HG03175 (cell line): ENCODE results near the gene ZG16B.

Source experiments
- ATAC-seq: cut with Tn5 transposase; IDR thresholded peaks from one replicate; pipeline ENCODE4 v1.9.1; 2021; ENCODE audit warnings: mild to moderate bottlenecking, moderate library complexity; ENCODE audit not compliant: unreplicated experiment

The ZG16B gene

DNA sequence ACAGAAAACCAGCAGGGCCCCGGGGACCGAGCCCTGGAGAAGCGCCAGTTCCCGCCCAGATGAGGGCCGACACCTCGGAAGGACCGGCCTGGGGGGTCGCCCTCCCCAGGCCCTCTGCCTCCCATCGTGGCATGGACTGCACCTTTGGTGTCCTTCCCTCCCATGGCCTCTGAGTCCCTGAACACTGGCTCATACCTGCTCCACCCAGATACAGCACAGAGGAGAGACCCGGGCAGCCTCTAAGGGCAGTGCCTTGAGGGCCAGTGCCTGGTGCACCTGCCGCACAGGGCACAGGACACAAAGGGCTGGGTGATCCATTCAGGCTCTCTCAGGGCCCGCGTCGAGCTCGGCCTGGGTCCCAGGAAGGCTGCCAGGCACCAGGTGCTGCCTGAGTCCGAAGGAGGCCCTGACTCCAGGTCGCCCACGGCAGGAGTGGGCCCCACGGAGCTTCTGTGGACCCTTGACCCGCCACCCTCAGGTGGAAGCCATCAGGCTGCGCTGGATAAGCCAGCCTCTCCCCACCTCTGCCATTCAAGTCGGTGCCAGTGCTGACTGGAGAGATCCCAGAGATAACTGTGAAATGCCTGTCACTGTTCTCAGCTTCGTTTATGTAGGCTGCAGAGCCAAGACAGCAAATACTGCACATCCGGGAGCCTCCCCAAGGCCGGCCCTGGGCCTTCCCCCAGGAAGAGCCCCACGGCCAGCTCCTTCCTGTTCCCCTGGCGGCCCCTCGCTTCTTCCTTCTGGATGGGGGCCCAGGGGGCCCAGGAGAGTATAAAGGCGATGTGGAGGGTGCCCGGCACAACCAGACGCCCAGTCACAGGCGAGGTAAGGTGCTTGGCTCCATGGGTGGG, at the start of gene ZG16B:
TSS of gene ZG16B (plus strand) at position 803 of the 854 bp plus-strand sequence. CDS start 139 bp downstream, outside the sequence.
- ATAC-seq = no peak

GRCh38 chr16:2782583-2783351, 47.3 kb upstream of the ZG16B start:
- ATAC-seq = no peak

DNA sequence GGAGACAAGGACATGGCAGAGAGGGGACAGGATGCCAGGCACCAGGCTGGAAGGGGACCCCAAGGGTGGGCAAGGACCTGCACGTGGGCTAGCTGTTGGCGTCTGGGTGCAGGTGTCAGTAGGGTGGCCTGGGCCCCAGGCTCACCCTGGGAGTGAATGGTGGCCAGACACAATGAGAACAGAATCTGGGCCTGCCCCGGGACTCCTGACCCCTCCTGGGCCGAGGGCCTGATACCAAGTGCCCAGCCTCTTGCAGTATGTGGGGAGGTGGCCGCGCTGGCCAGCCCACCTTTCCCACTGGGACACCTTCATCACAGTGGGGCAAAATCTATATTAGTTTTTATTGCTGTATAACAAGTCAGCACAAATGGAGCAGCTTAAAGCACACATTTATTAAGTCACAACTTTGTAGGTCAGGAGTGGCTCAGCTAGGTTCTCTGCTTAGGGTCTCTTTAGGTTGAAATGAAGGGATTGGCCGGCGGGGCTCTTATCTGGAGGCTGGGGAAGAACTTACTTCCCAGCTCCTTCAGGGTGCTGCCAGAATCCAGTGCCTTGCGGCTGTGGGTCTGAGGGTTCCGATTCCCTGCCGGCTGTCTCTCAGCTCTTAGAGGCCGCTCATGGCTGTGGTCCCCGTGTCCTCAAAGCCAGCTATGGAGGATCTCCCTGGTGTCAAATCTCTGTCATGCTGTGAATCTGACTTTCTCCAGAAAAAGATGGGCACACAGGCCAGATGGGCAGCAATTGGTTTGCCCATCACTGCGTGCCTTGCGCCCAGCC, 46.3 kb upstream of the ZG16B start:
- no peak for ATAC-seq

DNA sequence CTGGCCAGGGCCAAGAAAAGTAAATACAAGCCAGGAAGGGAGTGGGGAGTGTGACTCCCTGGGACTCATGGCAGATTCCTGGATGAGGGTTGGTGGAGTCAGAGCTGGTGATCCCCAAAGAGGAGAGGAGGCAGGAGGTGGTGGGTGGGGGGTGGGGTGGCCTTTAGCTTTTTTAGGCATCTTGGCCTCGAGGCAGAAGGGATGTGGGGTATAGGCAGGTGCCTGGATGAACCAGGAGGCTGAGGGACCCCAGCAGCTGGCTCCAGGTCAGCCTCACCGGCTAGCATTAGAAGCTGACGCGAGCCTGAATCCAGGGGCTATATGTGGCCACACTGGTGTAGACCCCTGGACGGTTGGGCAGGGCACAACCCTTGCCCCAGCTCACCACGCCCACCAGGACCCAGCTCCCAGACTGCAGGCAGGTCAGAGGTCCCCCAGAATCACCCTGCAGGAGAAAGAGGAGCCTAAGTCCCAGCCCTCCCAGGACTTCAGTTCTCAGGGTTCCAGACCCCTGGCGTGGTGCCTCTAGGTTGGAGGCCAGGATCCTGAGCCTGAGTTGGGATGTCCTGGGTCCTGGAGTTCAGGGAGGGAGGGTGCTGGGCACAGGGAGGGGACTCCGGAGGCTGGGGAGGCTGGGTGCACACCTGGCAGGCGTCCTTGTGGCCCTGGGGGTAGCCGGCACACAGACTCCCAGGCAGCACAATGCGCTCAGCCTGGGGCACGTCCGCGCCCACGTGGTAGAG, 45.6 kb upstream of the ZG16B start:
- ATAC-seq = no peak

DNA sequence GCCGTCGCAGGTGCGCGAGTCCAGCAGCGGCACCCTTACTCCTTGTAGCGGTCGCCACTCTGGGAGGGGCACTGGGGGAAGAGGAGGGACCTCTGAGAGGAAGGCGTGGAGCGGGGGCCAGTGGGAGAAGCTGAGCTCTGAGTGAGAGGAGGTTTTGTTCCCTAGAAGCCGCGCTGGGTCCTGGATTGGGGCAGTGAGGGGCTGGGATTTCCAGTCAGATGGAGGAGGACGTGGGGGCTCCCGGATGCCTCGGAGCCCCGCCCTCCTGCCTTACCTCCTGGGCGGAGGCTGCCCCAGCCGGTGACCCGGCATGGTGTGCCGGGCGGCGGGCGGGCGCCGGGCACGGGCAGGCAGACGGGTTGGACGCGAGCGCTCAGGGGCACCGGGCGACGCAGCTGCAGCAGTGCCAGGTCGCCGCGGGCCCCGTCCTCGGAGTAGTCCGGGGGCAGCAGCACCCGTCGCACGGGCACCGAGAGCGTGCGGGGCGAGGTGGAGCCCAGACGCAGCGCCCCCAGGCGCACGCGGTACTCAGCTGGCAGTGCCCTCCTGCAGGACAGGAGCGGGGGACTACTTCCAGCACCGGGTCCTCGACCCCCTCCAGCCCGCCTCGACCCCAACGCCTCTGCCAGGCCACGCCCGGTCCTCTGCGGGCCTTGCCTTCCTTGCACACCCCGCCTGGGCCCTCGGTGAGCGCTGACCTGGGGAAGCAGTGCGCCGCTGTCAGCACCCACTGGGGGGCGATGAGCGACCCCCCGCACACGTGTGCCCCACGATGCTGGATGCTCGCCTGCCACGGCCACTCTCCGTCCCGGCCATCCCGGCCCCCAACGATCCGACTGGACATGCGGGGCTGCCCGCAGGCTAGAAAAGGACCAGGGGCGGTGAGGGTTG, 44.8 kb upstream of the ZG16B start:
- ATAC-seq = no peak

DNA sequence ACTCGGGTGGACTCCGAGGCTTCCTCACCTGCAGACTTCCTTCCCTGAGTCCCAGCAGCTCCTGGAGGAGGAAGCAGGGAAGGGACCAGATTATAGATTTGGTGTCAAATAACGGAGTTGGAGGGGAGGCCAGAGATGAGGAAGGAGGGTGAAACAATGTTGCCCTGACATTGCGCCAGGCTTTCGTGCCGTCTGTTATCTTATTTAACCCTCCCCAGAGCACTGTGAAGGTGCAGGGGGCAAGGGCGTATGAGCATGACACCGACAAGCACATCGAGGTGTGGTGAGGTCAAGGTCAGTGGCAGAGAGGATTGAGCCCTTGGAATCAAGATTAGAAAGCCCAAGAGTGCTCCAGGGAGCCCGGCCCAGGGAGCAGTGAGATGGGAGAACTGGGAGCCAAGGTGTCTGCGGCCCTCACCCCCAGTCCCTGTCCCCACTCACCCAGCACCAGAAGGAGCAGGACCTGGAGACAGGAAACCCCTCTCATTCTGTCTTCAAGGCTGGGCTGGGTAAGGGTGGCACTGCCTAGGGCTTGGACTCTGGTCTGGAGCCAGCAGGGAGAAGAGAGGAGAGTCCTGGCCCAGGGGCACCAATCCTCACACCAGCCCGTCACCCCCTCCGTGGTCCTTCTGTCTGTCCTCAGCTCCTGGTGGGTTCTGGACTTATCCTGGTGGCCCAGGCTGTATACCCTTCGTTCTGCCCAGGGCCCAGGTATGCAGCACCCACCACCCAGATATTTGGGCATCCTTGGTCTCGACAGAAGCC, 43.9 kb upstream of the ZG16B start:
- no peak for ATAC-seq

- ATAC-seq = no peak
Observed at GRCh38 chr16:2786826-2787151, 43.3 kb upstream of the ZG16B start.

- ATAC-seq = no peak
Observed at GRCh38 chr16:2787406-2787805, 42.7 kb upstream of the ZG16B start, which contains the start of gene PRSS33. Gene PRSS33, minus strand, starts transcription at chr16:2787560. Its CDS starts 1,013 bp downstream, at chr16:2786547.

DNA sequence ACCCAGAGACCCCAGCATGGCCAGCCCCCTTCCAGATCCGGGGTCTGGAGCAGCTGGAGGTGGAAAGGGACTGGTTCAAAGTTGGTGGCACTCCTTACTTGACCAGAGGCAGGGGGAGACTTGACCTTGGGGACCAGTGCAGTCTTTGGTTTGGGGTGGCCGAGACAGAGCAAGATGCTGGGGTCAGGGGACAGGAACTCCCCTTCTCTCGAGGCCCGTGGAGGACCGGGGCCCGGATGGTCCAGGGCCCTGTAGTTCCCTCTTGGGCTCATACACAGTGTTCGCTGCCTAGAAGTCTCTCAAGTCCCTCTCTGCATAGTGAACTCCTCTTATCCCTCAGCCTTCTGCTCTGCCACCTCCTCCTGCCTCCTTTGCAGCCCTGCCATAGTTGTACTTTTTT, 42.1 kb upstream of the ZG16B start:
- no peak for ATAC-seq

DNA sequence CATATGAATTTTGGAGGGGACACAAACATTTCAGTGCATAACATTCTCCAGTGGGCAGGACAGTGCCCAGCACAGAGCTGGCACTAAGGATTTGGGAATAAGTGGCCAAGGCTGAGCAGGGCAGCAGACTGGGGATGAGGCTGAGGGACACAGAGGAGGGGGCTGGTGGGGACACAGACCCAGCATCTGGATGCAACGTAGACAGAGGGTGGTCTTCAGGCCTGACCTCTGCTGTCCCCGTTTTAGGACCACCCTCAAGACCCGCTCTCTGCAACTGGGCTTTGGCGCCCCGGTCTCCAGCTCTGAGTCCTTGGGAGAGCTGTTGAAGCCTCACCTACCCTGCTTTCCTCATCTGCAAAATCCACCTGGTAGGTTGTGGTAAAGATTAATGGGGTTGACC, 39.5 kb upstream of the ZG16B start:
- ATAC-seq = no peak

DNA sequence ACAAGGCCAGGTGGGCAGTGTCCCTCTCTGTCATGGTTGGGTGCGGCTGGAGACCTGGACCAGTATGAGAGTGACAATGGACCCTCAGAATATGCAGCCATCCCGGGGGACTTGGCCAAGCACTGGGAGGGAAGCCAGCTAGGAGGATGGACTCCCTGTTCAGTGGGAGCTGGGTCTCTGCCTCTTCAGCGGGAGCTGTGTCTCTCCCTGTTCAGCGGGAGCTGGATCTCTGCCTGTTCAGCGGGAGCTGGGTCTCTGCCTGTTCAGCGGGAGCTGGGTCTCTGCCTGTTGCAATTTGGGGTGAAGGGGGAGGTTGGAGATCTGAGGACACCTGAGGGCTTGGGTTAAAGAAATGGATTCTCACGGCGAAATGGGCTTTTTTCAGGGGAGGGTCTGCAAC, 38.9 kb upstream of the ZG16B start:
- ATAC-seq = no peak

DNA sequence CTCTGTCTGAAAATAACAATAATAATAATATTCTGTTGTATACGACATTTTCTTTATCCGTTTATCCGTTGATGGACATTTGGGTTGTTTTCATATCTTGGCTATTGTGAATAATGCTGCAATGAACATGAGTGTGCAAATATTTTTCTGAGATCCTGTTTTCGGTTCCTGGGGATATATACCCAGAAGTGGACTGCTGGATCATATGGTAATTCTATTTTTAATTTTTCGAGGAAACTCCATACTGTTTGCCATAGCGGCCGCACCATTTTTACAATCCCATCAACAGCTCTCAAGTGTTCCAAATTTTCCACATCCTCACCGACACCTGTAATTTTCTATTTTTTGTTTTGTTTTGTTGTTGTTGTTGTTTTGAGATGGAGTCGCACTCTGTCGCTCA, 37.2 kb upstream of the ZG16B start:
- ATAC-seq = no peak

DNA sequence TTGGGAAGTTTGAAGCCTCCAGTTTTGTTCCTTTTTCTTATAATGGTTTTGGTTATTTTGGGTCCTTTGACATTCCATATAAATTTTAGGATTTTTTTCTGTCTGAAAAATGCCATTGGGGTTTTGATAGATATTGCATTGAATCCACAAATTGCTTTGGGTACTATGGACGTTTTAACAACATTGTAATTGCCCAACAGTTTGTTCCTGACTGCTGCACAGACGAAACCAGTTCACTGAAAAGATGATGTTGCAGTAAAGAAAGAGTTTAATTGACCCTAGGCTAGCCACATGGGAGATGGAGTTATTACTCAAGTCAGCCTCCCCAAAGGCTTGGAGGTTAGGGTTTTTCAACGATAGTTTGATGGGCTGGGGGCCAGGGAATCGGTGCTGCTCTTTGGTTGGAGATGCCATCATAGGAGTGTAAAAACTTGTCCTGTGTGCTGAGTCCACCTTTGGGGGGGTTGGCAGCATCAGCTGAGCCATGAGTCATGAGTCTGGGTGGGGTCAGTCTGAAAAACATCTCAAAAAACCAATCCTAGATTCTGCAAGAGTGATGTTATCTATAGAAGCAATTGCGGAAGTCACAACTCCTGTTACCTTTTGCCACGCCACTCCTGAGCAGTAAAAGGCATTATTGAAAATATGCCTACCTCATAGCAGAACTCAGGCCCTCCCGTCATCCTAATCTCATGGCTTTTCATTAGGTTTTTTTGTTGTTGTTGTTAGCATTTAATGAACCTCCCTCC, 34.5 kb upstream of the ZG16B start:
- no peak for ATAC-seq

- ATAC-seq = no peak
Observed at GRCh38 chr16:2798723-2799204, 31.3 kb upstream of the ZG16B start.

- no peak for ATAC-seq
Observed at GRCh38 chr16:2799205-2799858, 30.8 kb upstream of the ZG16B start.

GRCh38 chr16:2799859-2800226, 30.3 kb upstream of the ZG16B start:
- no peak for ATAC-seq

- no peak for ATAC-seq
Observed at GRCh38 chr16:2803545-2804195, 26.4 kb upstream of the ZG16B start.
